Amniotic epithelial cell (primary cell): Measurements from ENCODE around the gene AURKAIP1.
A peak's percentile ranks its signal among the peaks of the same experiment; 100 is the strongest.
"Not testable (repeated sequence)": the region's sequence is repeated elsewhere in the genome, so short reads cannot be mapped to it uniquely, and the experiment has no call there.

Experiments
- DNase-seq: peaks from one replicate; pipeline ENCODE4 v3.0.0-alpha.2; 2010; ENCODE audit warnings: low read depth

AURKAIP1 gene

DNA sequence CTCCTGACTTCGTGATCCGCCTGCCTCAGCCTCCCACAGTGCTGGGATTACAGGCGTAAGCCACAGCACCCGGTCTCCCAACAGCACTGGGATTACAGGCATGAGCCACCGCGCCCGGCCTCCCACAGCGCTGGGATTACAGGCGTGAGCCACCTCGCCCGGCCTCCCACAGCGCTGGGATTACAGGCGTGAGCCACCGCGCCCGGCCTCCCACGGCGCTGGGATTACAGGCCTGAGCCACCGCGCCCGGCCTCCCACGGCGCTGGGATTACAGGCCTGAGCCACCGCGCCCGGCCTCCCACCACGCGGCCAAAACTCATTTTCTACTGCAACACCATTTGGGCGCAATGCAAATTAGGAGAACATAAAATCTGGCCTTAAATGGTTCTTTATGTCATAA is 10.3 kb upstream of the AURKAIP1 start:
- not testable (repeated sequence) for DNase-seq

DNA sequence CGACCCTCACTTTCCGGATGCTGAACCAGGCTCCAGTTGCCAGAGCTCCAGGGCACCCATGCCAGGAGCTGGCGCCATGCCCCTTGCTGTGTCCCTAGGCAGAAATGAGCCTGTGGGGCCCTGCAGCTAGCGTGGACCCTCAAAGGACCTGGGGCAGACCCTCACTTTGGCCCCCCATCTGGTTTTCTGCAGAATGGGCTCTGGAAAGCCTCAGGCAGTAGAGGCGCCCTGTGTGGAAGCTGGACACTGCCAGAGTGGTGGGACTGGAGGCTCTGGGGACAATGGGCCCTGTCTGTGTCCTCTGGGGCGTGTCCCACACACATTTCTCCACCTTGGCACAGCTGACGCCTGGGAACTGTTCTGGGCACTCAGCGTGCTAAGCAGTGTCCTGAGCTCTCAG is 6.3 kb upstream of the AURKAIP1 start:
- no peak for DNase-seq

DNA sequence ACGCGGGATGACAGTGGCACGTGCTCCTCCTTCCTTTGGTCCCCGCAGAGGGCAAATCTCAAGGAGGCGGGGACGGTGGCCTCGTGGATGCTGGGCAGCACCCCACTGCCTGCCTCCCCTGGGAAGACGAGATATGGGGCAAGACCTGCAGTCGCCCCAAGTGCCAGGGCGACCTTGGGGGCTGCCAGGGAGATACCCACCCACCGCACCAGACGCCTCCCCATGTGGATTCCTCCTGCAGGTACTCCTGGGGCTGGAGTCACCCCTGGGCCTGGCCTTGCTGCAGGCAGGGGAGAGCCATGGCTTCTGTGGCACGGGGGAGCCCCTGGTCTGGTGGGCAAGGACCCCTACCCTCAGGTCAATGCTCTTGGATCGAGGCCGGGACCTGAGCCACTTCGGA is 5.9 kb upstream of the AURKAIP1 start:
- no peak for DNase-seq

DNA sequence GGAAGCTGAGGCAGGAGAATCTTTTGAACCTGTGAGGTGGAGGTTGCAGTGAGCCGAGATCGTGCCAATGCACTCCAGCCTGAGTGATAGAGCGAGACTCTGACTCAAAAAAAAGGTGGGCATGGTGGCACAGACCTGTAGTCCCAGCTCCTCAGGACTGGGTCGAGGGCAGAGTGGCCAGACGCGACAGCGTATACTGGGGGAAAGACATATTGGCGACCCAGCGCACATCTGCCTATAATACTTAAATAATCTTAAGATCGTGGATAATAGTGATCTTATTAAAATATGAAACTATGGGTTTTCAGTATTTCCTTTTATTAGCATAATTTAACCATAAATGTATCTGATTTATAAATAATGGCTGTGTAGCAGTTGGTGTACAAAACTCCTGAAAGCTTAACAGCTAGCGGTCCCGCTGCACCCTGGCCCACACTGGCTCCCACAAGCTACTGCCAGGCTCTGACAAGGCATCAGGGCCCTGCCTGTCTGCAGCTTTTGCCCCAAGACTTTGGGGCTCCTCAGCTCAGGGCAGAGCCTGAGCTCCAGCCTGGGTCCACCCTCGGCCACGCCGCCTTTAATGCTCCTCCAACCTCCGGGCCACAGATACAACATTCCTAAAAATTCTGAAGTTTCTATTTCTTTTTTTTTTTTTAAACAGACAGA is 2.7 kb upstream of the AURKAIP1 start:
- DNase-seq: no peak

DNA sequence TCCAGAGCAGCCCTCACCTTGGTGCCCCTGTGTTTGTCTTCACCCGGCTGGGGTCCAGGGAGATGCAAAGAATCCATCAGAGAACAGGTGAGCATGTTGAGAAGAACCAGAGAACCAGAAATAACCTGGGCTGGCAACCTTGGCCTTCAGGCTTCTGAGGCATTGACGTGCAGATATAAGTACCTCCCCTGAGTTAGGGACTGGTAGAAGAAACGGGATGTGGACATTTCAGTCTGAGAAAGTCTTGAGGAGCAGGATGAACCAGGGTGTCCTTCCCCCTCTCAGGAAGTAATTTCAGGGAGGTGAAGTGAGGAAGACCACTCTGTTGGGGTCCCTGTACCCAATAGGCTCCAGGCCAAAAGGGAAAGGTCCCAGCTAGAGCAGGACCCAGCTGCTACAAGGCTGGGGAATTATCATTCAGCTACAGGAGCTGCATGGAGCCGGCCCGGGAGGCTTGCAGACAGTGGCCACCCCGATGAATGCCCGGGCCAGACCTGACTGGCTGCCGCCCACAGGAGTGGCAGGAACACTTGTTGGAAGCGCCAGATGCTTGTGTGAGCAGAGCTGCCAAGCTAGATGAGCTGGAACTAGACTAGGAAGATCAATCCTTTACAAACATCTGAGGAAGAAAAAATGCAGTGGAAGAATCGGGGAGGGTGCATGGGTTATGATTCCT is 1.7 kb upstream of the AURKAIP1 start:
- DNase-seq: no peak

DNA sequence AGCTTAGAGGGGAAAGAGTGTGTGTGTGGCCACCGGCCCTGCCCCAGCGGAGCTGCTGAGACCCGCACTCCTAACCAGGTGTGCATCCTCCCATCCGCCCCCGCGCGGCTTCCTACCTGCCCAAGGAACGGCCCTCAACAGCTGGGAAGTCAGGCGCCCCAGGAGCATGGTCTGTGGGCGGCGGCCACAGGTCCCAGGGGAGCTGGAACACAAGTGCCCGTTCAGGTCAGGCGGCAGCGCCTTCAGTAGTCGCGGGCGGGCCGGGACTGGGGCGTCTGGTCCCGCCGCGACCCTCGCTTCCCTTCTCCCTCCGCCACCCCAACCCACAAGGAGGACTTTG is 448 bp downstream of the AURKAIP1 start:
- DNase-seq: no peak

DNA sequence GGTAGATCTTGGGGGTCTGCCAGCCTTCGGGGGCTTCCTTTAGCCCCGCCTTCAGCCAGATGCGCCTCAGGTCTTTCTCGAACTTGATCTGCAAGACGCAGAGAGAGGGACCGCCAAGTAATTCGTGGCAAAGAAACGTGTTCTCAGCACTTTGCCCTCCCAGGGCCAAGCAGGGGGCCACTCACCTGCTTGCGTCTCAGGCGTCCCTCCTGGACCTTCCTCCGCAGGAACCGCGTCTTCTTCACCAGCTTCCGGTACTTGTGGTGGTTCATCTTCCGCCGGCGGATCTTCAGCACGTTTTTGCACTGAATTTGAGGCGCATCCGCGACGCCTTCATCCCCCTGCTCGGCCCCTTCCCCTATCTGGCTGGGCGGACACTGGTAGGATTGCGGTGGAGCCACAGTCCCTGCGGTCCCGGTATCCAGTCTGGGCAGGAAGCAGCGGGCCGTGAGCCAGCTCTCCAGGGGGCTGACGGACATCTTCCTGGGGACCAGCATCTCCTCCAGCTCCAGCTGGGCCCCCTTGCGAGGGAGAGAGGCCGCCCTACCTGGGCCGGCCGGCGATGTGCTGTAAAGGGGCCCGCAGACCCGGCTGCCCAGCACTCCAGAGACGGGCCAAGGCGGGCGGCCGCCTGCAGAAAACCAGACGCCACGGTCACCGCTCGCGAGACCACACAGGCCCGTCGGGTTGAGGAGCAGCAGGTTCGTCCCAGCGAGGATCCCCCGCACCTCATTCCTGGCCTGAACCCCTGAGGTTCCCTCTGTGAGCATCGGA is 1.0 kb downstream of the AURKAIP1 start:
- no peak for DNase-seq

DNA sequence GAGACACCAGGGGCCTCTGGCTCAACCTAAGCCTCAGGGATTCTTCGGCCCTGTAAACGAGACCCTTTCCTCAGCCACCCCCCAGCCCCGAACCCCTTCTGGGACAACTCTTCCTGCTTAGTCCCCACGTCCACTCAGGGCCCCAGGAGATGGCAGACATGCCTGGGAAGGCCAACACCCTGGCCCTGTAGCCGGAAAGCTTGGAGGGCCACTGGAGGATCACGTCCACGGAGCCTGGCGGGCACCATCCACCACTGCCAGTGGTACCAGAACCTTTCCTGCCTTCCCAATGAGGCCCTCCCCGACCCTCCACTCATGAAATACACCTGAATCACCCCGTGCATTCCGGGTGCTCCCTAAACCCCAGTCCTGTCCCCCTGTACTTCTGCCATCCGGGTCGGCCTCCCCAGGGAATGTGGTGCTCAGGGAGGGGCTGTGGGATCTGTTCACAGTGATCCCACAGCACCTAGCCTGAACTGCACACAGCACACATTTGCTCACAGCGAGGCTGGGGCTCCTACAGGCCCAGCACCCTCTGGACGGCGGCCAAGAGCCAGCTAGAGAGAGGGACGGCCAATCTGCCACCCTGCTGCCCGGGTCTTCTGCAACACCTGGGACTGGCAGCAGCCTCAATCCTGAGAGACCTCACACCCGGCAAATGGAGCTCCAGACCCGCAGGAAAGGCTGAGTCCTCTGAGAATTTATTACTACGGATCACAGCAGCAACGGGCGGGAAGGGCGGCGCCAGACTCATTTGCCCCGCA is 1.8 kb downstream of the AURKAIP1 start:
- no peak for DNase-seq

DNA sequence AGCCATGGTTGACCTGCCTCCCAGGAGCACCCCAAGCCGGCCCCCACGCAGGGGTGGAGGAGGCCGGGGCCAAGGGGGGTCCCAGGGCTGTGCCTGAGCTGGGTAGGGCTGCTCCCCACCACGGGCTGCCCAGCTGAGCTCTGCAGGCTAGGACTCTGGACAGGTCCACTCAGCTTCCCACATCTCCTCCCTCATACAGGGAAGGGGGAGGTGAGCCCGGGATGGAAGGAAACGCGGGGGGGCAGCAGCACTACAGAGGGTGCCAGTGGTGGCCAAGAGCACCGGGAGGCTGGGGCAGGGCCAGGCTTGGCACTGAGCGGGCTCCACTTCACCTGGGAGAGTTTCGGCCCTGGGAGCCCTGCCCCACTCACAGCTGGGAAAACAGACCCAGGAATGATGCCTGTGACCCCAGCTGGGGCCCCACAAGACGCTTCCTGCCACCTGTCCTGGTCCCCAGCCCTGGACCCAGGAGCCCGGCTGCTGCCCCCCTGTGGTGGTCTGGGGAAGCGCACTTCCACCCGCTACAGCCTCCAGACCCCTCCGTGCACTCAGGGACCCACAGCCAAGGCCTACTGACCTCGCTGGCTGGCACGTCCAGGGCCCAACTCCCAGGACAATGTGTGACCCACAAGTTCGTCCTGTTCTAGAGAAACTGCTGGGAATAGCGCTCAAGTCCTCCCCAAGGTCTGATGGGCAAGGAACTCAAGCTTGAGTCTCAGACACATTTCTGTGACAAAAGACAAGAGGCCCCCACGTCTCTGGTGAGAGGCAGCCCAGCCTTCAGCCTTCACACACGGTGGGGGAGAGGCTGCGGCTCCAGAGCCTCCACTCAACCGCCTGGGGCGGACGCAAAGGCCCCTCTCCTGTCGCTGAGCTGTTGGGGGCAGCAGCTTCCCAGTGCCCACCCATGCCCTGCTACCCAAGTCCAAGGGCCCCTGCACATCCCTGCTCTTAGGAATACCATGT is 3.0 kb downstream of the AURKAIP1 start:
- peak; percentile 59 for DNase-seq

DNA sequence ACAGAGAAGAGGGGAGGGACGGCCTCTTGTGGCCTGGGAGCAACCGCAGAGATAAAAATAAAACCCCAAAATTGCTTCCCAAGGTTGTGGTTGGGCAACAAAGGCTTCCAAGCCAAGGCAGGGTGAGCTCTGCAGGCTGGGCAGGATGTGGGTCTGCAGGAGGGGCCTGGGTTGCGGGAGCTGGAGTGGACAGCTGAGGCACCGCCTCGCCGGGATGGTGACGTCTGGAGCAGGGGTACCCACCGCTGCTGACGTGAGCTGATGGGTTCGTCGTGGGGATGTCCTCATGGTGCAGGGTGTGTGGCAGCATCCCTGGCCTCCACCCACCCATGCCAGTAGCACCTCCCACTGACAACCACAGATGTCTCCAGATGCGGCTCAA is 3.7 kb downstream of the AURKAIP1 start:
- peak; percentile 80 for DNase-seq

DNA sequence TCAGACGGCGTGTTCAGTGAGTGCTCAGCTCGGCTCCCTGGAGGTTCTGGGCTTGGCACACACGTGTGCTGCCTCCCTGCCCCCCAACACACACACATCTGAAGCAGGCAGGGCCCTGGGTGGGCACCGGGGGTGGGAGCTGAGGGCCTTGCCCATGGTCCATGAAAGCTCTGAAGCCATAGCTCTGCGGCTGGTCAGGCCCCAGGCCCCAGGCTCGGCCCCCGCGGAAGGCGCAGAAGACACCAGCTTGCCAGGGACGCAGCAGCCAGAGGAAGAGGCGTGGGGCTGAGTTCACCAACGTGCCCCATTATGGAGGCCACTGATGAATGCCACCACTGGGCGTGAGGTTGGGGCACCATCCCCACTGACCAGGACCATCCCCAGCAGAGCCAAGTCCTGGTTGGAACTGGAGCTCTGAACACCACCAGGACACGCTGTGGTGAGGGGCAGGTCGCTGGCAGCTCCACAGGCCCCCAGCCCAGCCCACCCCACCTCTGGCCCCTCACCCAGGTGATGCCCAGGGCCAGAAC is 4.2 kb downstream of the AURKAIP1 start:
- no peak for DNase-seq

DNA sequence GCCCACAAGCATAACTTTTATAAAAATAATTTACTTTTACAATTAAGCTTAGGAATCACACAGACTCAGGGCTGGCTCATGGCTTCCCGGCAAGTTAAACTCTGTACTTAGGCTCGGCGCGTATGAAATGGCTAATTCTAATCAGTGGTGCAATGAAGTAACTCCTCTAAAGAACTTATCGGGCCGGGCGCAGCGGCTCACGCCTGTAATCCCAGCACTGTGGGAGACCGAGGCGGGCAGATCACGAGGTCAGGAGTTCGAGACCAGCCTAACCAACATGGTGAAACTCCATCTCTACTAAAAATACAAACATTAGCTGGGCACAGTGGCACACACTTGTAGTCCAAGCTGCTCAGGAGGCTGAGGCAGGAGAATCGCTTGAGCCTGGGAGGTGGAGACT is 4.9 kb downstream of the AURKAIP1 start:
- DNase-seq: not testable (repeated sequence)

DNA sequence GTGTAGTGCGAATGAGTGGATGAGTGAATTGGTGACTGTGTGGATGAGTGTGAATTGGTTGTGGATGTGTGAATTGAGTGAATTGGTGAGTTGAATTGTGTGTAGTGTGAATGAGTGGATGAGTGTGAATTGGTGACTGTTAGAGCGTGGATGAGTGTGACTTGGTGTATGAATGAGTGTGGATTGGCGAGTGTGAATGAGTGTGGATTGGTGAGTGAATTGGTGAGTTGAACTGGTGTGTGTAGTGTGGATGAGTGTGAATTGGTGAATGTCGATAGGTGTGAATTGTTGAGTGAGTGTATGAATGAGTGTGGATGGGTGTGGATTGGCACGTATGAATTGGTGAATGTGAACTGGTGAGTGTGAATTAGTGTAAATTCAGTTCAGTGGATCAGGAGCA is 7.7 kb downstream of the AURKAIP1 start:
- no peak for DNase-seq

DNA sequence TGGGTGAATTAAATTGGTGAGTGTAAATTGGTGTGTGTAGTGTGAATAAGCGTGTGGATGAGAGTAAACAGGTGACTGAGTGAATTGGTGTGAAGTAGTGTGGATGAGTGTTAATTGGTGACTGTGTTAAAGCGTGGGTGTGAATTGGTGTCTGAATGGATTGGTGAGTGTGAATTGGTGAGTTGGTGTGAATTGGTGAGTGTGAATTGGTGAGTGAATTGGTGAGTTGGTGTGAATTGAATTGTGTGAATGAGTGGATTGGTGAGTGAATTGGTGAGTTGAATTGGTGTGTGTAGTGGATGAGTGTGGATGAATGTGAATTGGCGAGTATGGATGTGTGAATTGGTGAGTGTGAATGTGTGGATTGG is 8.3 kb downstream of the AURKAIP1 start:
- no peak for DNase-seq

DNA sequence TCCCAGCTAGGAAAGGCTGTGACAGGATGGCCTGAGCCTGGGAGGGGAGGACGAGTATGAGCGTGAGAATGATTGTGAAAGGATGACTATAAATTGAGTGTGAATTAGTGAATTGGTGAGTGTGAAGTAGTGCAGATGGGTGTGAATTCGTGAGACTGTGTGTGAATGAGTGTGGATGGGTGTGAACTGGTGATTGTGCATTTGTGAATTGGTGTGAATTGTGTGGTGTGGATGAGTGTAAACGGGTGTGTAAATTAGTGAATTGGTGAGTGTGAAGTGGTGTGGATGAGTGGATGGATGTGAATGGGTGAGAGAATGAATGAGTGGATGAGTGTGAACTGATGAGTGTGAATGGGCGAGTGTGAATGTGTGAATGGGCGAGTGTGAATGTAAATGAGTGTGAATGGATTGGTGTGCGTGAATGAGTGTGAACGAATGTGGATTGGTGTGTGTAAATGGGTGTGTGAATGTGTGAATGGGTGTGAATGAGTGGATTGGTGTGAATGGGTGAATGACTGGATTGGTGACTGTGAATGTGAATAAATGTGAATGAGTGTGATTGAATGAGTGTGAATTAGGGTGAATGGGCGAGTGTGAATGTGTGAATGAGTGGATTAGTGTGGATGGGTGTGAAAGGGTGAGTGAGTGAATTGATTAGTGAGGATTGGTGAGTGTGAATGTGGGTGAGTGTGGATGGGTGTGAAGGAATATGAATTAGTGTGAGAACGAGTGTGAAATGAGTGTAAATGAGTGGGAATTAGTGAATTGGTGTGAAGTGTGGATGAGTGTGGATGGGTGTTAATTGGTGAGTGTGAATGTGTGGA is 8.9 kb downstream of the AURKAIP1 start:
- no peak for DNase-seq

DNA sequence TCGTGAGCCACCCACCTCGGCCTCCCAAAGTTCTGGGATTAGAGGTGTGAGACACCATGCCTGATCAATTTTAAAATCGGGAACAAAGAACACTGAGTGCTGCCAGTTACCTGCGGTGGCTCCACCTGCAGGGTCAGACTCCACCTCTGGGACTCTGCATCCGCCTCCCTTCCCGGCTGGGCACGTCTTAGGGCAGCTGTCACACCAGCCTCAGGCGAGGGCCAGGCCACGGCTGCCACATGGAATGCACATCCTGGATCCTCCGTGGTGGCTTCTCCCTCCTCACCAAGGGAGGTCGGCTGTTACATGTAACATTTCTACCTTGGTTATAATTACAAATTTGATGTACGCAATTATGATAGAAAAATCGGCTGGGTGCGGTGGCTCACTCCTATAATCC is 10.7 kb downstream of the AURKAIP1 start:
- no peak for DNase-seq

DNA sequence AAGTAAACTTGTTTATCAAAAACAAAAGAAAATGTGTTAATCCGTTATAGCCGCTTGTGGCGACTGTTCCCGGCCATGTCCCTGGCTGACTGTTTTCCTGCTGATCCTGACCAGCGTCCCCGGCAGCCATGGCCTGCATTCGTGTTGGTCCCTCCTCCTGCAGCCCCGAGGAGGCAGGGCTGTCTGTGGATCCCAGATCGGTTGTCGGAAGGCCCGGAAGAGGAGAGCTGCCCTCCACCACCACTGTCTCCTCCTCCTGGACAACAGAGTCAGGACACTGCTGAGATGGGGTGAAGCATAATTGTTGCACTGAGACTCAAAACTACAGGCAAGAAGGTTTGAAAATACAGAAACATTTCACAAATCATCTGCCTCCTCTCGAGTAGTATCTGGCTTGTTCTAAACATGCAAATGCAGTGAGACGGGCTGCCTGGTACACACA is 13.0 kb downstream of the AURKAIP1 start:
- peak; percentile 91 for DNase-seq

DNA sequence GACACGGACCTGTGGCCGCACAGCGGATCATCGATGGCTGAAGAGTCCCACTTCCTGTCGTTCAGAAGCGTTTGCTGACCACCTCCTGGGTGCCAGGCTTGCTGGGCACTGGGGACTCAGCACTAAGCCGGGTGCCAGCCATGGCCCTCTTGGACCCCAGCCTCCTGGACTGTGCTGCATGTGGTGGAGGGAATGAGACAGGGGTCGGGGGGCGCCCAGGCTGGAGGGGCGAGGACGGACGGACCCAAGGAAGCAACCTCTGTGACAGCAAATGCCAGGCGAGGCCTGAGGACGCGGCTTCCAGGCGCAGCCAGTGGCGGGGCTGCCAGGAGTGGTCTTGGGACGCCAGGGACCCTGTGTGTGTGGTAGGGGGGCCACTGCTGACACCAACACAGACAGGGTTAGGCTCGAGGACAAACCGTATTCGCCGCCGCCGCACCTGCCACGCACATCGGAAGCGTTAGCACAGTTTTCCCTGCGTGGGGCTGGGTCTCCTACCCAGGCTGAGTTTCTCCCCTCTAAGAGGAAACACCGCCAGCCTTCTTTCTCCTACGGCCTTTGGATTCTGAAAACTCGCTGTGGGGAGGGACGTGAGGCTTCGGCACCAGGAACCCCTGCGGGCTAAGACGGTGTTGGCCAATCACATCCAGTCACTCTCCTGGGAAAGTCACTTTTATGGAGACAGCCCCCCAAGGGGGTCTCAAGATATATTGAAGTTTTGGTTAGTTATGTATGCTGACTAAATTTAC is 13.6 kb downstream of the AURKAIP1 start:
- DNase-seq: no peak

DNA sequence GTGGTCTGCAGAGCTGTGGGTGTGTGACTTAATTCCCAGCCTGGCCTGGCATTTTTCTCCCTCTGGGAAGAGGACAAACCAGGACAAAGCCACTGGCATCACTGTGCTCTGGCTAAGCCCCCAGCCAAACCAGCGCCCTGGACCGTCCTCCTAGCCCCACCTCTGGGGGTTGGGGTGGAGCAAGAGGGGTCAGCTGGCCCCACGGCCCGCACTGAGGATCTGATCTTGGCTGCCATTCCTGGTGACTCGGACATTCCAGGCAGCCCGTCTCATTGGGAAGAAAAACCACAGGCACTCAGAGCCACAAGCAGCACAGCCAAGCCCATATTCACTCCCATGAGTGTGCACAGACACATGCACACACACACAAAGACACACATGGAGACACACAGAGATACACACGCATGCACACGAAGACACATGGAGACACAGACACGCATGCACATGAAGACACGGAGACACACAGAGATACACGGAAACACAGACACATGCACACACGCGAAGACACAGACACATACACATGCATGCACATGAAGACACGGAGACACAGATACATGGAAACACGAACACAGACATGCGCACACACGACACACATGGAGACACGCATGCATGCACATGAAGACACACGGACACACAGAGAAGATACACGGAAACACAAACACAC is 14.4 kb downstream of the AURKAIP1 start:
- DNase-seq: peak; percentile 95
